HG03159 (cell line): Measurements from ENCODE around the gene PARP14.
A peak's percentile ranks its signal among the peaks of the same experiment; 100 is the strongest.
"Not testable (repeated sequence)": the region's sequence is repeated elsewhere in the genome, so short reads cannot be mapped to it uniquely, and the experiment has no call there.

Source experiments
- ATAC-seq: cut with Tn5 transposase; IDR thresholded peaks from one replicate; pipeline ENCODE4 v1.9.1; 2021; ENCODE audit warnings: mild to moderate bottlenecking, moderate library complexity; ENCODE audit not compliant: unreplicated experiment

Gene PARP14

DNA sequence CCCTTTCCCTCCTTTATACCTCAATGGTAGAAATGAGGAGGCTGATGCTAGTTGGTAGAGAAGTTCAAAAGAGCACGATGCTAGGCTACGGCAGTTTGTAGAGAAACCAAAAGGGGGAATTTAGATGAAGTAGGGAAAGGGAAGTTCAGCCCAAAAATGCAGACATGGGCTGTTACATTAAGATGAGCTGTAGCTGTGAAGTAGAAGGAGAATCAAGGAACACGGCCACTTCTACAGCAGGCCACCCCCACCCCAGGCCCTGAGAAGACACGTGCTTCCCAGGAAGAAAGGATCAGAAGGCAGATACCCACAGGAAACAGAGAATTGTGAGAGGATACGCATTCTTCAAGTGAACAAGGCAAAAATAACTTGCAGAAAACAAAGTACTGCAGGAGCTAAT, 2.1 kb upstream of the PARP14 start:
- ATAC-seq = no peak

DNA sequence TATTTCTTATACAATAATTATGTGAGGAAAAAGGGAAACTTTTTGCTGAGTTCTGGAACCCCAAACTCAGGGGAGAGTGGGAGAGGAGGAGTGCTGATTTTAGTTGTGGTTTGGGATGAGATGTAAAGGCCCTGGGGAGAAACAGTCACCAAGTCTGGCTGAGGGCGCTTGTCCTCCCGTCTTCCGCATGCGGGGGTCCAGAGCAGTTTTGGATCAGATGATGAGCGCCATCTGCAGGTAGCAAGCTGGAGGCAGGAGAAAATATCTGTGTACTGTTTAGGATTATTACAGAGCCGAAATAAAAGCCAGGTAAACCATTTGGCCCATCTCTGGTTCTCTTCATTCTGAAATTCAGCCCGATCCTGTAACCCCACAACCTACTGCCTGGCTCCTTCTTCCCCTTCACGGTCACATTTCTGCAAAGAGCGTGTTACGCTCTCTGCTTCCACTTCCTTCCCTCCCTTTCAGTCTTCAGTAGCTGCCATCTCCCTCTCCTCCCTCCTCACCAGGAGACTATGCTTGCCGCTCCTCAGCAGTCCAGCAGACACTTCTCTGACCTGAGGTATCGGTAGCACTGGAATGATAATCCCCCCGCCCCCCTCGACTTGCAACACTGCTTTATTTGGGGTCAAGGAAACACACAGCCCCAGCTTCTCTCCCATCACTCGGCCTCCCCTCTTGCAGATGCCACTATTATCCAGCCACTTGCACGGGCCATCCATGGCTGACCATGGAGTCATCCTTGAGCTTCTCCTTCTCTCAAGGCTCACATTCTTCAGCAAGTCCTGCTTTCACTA, 1.4 kb upstream of the PARP14 start:
- peak; percentile 29 for ATAC-seq

DNA sequence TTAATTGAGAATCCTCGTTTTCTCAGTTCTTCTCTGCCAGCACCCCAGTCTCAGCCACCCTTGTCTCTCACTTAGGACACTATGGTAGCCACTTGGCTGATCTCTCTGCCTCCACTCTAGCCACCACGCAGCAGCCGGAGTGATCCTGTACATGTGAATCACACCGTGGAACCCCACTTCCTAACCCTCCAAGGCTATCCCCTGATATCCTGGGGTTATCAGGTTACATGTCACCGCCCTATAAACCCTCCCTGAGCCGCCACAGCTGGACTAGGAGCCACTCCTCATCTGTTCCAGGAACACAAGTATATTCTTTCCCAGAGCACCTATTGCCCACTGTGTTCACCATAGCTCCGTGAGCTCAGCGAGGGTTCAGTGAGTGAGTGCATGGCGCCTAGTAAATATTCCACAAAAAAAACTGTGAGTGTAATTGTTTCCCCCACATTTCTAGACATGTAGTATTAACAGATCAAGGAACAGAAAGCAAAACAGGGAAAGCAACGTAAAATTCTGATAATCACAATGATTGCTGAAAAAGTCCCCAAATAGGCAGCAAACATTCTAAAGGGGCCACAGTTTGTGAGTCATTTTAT, 661 bp upstream of the PARP14 start:
- peak; percentile 11 for ATAC-seq

DNA sequence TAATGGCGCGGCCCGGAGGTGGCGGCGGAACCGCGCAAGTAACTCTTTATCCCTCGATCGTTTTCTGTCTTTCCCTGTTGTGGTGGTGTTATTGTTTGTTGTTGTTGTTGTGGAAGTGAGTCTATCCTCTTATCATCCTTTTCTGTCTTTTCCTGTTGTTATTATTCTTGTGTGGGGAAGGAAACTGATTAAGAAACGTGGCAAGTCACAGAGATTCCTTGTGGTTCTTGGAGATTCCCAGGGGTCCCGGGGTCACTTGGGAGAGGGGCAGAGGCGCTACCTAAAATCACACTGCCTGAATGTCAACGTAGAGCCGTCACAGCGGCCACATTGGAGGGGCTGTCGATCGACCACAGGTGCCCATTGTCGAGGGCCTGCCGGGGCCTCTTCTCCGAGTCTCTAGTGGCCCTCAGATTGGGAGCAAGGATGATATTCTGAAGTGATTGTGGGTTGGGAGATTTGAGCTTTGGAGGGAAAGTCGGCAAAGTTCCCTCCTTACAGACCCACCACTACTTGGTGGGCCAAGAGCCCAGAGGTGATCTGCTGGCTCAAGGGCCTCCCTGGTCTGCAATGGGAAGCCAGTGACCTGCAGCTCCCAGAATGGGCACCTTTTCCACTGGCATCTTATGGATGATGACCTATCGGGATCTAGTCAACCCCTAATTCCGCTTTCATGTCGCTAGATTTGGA, 790 bp downstream of the PARP14 start:
- ATAC-seq = no peak

DNA sequence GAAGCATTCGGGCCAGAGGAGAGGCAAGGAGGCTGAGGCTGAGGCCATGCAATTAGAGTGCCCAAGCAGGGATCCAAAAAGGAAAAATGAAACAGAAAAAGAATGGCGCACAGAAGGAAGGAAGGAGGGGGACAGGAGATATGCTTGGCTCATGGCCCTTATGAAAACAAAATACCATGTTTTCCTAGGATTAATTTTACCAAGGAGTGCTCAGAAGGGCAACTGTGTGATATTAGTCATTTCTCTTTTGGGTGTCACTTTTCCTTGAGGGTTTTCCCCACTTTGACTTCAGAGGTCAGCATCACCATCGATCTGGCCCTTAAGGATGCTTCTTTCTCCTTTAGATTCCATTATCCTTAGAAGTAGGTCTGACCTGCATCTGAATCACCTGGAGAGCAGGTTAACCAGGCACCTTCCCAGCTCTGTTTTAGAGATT, 1.4 kb downstream of the PARP14 start:
- ATAC-seq = no peak

DNA sequence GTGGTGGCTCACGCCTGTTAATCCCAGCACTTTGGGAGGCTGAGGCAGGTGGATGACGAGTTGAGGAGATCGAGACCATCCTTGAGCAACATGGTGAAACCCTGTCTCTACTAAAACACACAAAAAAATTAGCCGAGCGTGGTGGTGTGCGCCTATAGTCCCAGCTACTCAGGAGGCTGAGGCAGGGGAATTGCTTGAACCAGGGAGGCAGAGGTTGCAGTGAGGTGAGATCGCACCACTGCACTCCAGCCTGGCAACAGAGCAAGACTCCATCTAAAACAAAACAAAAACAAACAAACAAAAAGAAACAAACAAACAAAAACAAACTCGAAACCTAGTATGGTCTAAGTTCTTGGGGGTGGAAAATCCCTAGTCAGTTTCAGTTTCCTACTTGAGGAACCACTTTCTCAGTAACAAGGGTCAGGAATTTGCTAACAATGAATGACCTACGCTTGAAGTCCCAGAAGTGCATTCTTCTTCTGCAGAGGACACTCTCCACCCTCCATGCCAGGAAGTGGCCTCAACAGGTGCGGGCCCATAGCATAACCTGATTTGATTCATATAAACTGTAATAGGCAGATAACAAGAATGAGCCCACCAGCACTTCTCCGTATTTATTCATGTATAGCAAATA, 2.3 kb downstream of the PARP14 start:
- not testable (repeated sequence) for ATAC-seq

DNA sequence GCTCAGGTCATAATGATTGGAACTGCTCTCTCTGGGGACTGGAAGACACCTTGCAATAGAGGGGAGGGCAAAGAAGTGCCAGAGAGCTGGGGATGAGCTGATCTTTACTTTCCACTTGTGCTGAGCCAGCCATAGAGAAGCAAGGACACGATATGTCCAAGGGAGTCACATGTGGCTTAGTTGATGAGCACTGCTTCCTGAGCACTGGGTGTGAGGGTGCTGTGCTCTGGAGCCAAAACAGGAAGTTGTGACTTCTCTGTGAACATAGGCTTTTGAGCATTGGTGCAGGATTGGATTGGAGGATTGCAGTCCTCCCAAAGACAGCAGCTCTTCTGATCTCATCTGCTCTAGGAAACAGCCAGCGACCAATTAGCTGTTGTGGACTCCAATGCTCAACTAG, 6.7 kb downstream of the PARP14 start:
- ATAC-seq = no peak

DNA sequence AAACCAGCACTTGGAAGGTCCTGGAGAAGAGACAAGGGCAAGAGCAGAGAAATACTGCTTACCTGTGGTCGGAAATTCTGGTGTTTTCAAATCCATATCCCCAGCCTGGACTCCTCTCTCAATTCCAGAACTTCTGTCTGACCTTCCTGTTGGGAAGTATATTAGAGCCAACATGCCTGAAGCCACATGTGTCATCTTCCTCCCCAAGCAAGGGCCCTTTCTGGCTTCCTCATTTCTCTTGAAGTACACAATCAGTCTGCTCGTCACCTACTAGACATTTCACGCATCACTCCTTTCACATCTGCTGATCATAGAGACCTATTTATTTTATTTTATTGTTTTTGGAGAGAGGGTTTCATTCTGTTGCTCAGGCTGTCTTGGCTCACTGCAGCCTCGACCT, 8.4 kb downstream of the PARP14 start:
- ATAC-seq = no peak

DNA sequence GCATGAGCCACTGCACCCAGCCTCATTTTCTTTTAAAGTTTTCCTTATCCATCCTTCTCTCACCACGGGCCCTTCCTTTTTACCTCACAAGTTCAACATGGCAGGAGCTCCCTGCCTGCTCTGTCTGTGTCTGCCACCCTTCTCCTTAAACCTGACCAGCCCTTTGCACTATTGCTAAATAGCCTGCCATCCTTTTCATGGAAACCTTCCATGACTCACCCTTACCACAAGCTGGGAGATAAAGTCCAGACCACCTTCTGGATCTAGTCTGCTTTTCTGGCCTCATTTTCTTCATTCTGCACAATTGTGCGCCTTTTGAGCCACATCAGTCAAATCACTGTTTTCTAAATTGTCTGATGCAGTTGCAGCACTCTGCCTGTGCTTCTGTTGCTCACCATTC, 8.9 kb downstream of the PARP14 start:
- no peak for ATAC-seq

DNA sequence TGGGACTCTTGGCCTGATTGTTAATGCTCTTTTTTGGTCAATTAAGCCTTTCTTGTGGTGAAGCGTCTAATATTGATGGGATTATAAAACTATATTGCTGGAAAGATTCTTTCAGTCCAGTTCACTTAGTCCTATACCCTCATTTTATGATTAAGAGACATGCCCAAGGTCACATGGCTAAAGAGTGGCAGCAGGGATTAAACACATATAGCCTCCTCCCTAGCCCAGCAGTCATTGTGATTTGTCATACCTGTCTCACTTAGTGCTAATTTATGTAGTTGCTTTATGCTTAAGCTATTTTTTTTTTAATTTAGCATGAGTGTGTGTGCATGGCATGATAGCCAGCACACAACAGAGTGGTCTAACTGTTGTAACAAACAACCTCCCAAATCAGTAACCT, 9.5 kb downstream of the PARP14 start:
- ATAC-seq = no peak

DNA sequence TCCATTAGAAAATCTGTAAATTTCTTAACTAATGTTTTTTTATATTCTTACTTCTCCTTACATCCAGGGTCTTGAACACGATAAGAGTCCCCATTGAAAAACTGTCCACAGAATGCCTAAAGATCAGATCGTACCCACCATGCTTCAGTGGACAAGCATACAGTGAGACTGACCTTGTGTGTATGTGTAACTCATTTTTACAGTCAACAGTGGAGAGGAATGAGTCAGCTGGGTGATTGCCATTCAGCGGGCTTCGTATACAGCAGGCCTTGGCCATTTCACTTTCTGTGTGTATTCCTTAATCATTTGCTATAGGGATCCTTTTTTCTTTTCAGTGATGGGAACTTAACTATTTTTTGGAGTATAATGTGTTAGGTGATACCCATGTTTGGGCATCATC, 10.6 kb downstream of the PARP14 start:
- ATAC-seq = peak; percentile 68

DNA sequence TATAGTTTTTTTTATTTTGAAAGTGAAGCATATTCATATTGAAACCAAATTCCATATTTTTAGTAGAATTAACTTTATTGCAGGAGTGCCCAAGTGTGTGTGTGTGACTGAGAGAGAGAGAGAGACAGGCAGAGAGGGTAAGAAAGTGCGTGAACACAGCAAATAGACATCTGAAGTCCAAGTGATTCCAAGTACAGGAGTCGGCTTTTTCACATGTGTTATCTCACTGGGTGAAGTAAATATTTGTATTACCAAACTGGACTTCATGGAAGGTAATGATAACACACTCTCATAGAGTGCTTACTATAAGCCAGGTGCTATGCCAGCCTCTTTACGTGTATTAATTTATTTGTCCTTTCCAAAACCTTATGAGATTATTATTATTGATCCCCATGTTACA, 12.0 kb downstream of the PARP14 start:
- ATAC-seq = no peak

DNA sequence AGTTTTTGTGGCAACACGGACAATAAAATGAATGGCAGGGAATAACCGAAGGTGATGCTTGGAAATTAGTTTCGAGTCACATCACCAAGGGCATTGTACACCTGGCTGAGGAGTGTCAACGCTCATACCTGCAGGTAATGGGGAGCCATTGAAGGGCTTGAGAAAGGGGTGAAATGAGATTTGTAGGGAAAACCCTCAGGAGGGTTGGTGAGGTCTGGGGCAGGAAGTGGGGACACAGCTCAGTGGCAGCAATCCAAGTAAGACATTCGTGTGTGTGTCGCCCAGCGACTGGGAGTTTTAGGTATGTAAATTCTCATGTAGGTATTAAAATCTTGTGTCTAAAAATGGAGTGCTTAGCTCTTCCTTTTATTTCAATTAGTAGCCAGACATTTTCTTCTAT, 14.3 kb downstream of the PARP14 start:
- no peak for ATAC-seq

DNA sequence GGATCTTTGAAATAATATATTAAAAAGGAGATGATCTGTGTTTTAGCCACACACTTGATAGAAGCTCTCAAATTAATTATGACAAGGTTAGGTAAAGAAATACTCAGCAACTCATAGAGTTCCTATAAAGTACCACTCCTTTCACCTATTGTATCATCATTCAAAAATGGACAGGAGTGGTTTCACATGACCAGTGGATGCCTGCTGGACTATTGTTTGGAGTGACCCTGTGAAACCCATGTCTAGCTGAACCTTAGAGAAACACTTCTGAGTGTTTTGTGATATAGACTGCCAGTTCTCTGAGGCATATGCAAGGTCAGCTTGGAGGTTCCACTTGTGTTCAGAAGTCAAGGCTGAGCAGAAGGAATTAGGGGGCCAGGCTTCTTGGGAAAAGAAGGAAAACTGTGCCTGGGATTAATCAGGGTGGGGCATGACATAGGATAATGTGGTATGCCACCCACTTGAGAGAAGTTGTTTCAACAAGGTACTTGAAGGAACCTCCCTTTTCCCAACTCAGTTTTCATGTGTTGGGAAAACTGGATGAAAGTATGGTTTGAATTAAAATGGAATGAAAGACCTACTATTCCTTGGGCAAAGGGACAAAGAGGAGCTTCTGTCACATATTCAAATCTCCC, 15.4 kb downstream of the PARP14 start:
- no peak for ATAC-seq

DNA sequence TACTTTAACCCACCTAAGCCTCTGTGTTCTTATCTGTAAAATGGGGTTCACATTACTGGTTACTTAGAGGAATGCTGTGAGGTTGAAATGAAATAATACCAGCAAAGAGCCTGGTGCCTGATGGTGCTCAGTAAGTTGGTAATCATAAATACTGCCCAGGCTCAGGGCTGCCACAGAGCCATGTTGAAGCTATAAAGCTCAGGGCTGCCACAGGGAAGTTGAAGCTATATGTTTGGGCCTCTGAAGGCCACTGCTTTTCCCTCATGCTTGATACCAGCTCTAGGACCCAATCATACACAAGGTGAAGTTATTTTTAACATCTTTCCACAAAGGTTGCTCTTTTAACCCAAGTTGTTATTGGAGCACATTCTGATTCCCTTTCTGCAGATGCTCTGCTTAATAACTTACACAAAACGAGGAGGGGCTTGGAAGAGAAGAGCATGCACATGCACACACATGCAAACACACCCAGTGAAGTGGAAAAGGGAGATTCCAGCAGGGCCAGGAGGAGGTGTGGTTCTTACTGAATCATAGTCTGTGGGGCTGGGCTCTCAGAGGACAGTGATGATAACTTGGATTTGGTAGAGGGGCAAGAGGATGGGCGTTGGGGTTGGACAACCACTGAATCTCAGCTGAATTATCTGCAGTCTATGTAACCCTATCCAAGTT, 17.4 kb downstream of the PARP14 start:
- ATAC-seq = peak; percentile 66

DNA sequence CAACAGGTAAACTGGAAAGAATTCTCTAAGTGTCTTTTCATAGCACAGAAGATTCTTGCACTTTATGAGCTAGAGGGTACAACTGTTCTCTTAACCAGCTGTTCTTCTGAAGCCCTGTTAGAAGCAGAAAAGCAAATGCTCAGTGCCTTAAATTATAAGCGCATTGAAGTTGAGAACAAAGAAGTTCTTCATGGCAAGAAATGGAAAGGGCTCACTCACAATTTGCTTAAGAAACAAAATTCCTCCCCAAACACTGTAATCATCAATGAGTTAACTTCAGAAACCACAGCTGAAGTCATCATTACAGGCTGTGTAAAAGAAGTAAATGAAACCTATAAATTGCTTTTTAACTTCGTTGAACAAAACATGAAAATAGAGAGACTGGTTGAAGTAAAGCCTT, 19.6 kb downstream of the PARP14 start:
- ATAC-seq = no peak

DNA sequence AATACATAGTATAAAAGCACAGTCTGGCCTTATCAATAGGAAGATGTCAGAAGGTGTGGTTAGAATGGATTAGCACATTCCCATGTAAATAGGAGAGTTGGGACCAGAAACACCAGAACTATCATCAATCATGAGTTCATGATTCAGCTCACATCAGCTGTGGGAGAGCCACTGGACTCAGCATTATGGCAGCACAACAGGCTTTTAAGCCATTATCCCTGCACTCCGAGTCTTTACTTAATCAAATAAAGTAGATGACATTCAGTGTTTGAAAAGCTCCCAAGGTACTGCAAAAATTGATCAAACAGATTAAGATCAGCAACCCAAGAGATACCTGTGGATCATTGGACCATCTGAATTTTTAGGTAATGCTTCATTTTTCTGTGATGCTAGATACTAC, 24.7 kb downstream of the PARP14 start:
- ATAC-seq = no peak

DNA sequence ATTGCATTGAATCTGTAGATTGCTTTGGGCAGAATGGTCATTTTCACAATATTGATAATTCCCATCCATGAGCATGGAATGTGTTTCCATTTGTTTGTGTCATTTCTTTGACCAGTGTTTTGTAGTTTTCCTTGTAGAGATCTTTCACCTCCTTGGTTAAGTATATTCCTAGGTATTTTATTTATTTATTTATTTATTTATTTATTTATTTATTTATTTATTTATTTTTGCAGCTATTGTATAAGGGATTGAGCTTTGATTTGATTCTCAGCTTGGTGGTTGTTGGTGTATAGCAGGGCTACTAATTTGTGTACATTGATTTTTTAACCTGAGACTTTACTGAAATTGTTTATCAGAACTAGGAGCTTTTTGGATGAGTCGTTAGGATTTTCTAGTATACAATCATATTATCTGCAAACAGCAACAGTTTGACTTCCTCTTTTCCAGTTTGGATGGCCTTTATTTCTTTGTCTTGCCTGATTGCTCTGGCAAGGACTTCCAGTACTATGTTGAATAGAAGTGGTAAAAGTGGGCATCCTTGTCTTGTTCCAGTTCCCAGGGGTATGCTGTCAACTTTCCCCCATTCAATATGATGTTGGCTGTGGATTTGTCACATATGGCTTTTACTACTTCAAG, 30.1 kb downstream of the PARP14 start:
- ATAC-seq = not testable (repeated sequence)

DNA sequence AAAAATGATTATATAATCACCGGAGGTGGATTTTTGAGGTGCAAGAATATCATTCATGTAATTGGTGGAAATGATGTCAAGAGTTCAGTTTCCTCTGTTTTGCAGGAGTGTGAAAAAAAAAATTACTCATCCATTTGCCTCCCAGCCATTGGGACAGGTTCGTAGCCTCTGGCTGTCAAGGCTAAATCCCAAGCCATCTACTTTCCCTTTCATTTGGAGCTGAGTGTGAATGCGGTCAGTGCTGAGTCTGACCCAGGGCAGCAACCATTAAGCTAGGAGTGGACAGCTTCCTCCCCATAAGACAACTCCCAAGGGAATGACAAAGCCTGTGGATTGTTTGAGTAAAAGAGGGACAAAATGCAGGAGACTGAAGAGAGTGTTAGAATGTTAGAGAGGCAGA, 33.6 kb downstream of the PARP14 start:
- ATAC-seq = no peak

DNA sequence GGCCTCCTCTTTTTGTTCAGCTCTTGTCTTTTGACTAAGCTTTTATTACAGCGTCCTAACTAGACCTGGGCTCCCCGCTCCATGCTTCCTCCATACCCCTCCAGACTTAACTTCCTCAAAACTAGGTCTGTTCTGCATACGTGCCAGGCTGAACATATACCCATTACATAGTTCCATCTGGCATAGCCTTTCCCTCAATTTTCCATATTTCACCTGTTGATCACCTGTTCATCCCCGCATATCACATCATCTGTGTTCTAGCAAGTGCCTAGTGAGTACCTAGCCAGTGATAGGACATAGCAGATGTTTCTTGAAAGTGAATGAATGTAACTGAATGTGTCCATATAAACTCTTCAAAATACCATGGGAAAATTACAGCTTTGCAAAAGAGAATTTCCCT, 36.0 kb downstream of the PARP14 start:
- ATAC-seq = no peak
